WTC11 (cell line): Measurements from ENCODE around the gene B3GAT1. TPM values are rescaled to one million over a fixed set of nuclear protein-coding genes. Genes with fewer than 3 reads are reported as not detected.

Source experiments
- ATAC-seq: fragments of 200-7000 bp; cut with Tn5 transposase; 2 replicates; pipeline ENCODE4 v1.10.0; 2021; ENCODE audit warnings: mild to moderate bottlenecking, moderate library complexity
- CTCF ChIA-PET: fragments of 300-600 bp; sonication (Branson Sonifier 250); formaldehyde crosslinking; loops from one replicate; lab custom pipeline; 2021; ENCODE audit warnings: antibody characterized with exemption; lab: Charles Lee
- POLR2A ChIA-PET: fragments of 350-600 bp; sonication (Branson Sonifier 250); formaldehyde crosslinking; loops from one replicate; lab custom pipeline; 2021; ENCODE audit warnings: antibody characterized with exemption; lab: Charles Lee
- DNase-seq: peaks from one replicate; pipeline ENCODE4 v3.0.0; 2021; ENCODE audit warnings: low spot score
- H3K27ac Mint-ChIP-seq: 2 replicates; pipeline ENCODE4 v1.8.0; 2021; ENCODE audit warnings: mixed read lengths
- H3K27me3 Mint-ChIP-seq: 2 replicates; pipeline ENCODE4 v1.8.0; 2021; ENCODE audit warnings: low read depth, mild to moderate bottlenecking, moderate library complexity, mixed read lengths
- H3K36me3 Mint-ChIP-seq: 2 replicates; pipeline ENCODE4 v1.8.0; 2021; ENCODE audit warnings: mixed read lengths
- H3K4me1 Mint-ChIP-seq: 2 replicates; pipeline ENCODE4 v1.8.0; 2022; ENCODE audit warnings: mixed read lengths
- H3K4me3 Mint-ChIP-seq: 2 replicates; pipeline ENCODE4 v1.8.0; 2021; ENCODE audit warnings: mild to moderate bottlenecking, moderate library complexity, mixed read lengths
- H3K9me3 Mint-ChIP-seq: 2 replicates; pipeline ENCODE4 v1.8.0; 2021; ENCODE audit warnings: mixed read lengths
- AFF4 ChIP-seq: sonication (generic); formaldehyde crosslinking; IDR thresholded peaks from 2 replicates; pipeline ENCODE4 v1.8.1; 2023; ENCODE audit warnings: mild to moderate bottlenecking, missing genetic modification reagents, borderline replicate concordance
- ATF1 ChIP-seq: sonication (generic); formaldehyde crosslinking; IDR thresholded peaks from 2 replicates; pipeline ENCODE4 v1.8.1; 2023; ENCODE audit warnings: mild to moderate bottlenecking, moderate library complexity, missing genetic modification reagents
- ATF6 ChIP-seq: sonication (generic); formaldehyde crosslinking; IDR thresholded peaks from 2 replicates; pipeline ENCODE4 v1.8.1; 2023; ENCODE audit warnings: mild to moderate bottlenecking, missing genetic modification reagents
- CBFB ChIP-seq: sonication (generic); formaldehyde crosslinking; IDR thresholded peaks from 2 replicates; pipeline ENCODE4 v1.8.1; 2022; ENCODE audit warnings: mild to moderate bottlenecking, low read depth, missing genetic modification reagents
- CREB1 ChIP-seq: sonication (generic); formaldehyde crosslinking; IDR thresholded peaks from 2 replicates; pipeline ENCODE4 v1.8.0; 2023; ENCODE audit warnings: mild to moderate bottlenecking, missing genetic modification reagents
- E2F1 ChIP-seq: sonication (generic); formaldehyde crosslinking; IDR thresholded peaks from 2 replicates; pipeline ENCODE4 v1.8.0; 2022; ENCODE audit warnings: mild to moderate bottlenecking, missing genetic modification reagents
- FOXP4 ChIP-seq: sonication (generic); formaldehyde crosslinking; IDR thresholded peaks from 2 replicates; pipeline ENCODE4 v1.8.0; 2022; ENCODE audit warnings: mild to moderate bottlenecking, missing genetic modification reagents
- GABPB1 ChIP-seq: sonication (generic); formaldehyde crosslinking; IDR thresholded peaks from 2 replicates; pipeline ENCODE4 v1.8.1; 2023; ENCODE audit warnings: mild to moderate bottlenecking, missing genetic modification reagents
- KAT7 ChIP-seq: sonication (generic); formaldehyde crosslinking; IDR thresholded peaks from 2 replicates; pipeline ENCODE4 v1.8.1; 2023; ENCODE audit warnings: missing genetic modification reagents, mild to moderate bottlenecking, borderline replicate concordance
- MYBL2 ChIP-seq: sonication (generic); formaldehyde crosslinking; IDR thresholded peaks from 2 replicates; pipeline ENCODE4 v1.8.1; 2023; ENCODE audit warnings: mild to moderate bottlenecking, moderate library complexity, missing genetic modification reagents
- NFATC4 ChIP-seq: fragments of 250-450 bp; sonication (Bioruptor Pico); IDR thresholded peaks from 2 replicates; pipeline ENCODE4 v1.9.0; 2021; ENCODE audit warnings: mild to moderate bottlenecking
- NR2C2 ChIP-seq: sonication (generic); formaldehyde crosslinking; IDR thresholded peaks from 2 replicates; pipeline ENCODE4 v1.8.0; 2022; ENCODE audit warnings: mild to moderate bottlenecking, missing genetic modification reagents
- NR3C1 ChIP-seq: sonication (generic); formaldehyde crosslinking; conservative IDR thresholded peaks from 2 replicates; pipeline ENCODE4 v1.8.1; 2023; ENCODE audit warnings: low read depth, mild to moderate bottlenecking, missing genetic modification reagents
- SMAD3 ChIP-seq: sonication (generic); formaldehyde crosslinking; IDR thresholded peaks from 2 replicates; pipeline ENCODE4 v1.8.0; 2022; ENCODE audit warnings: missing genetic modification reagents, mild to moderate bottlenecking, borderline replicate concordance
- SP1 ChIP-seq: sonication (generic); formaldehyde crosslinking; conservative IDR thresholded peaks from 2 replicates; pipeline ENCODE4 v1.8.1; 2022; ENCODE audit warnings: missing genetic modification reagents
- USF1 ChIP-seq: sonication (generic); formaldehyde crosslinking; IDR thresholded peaks from 2 replicates; pipeline ENCODE4 v1.8.0; 2022; ENCODE audit warnings: mild to moderate bottlenecking, missing genetic modification reagents
- USF2 ChIP-seq: sonication (generic); formaldehyde crosslinking; IDR thresholded peaks from 2 replicates; pipeline ENCODE4 v1.8.1; 2023; ENCODE audit warnings: mild to moderate bottlenecking, missing genetic modification reagents, moderate library complexity
- ZNF219 ChIP-seq: sonication (generic); formaldehyde crosslinking; IDR thresholded peaks from 2 replicates; pipeline ENCODE4 v1.8.0; 2023; ENCODE audit warnings: missing genetic modification reagents, mild to moderate bottlenecking, borderline replicate concordance
- ZNF263 ChIP-seq: sonication (generic); formaldehyde crosslinking; IDR thresholded peaks from 2 replicates; pipeline ENCODE4 v1.8.1; 2022; ENCODE audit warnings: low read depth, mild to moderate bottlenecking, moderate library complexity, missing genetic modification reagents
- ZNF281 ChIP-seq: sonication (generic); formaldehyde crosslinking; IDR thresholded peaks from 2 replicates; pipeline ENCODE4 v1.8.0; 2023; ENCODE audit warnings: mild to moderate bottlenecking, missing genetic modification reagents
- ZNF423 ChIP-seq: fragments of 250-450 bp; sonication (Bioruptor Pico); IDR thresholded peaks from 2 replicates; pipeline ENCODE4 v2.1.2; 2022; ENCODE audit warnings: mild to moderate bottlenecking, moderate library complexity
- ZNF671 ChIP-seq: fragments of 250-450 bp; sonication (Bioruptor Pico); IDR thresholded peaks from 2 replicates; pipeline ENCODE4 v1.8.0; 2021; ENCODE audit warnings: mild to moderate bottlenecking
- total RNA-seq: library from RNA; stranded (reverse); gene quantifications from 3 replicates; pipeline ENCODE4 v1.2.3, GENCODE V29; 2021

B3GAT1 gene
- total RNA-seq, 1 experiment from 2014 or later: 30.0 TPM

- TF ChIP-seq AFF4 (CRISPR knock-in tag) (no peak), MYBL2 (CRISPR knock-in tag) (no peak), SMAD3 (CRISPR knock-in tag) (no peak), SP1 (CRISPR knock-in tag) (no peak), KAT7 (CRISPR knock-in tag) (no peak), NR2C2 (CRISPR knock-in tag) (no peak)
Measured at GRCh38 chr11:134406264-134407185, 5.5 kb downstream of the B3GAT1 start (continued).

- H3K4me1 Mint-ChIP-seq: peaks cover 35% of the 10 kb centered on the region
- ATAC-seq (no peak), DNase-seq (no peak)
- CTCF ChIA-PET: no interaction called here
- H3K27me3 Mint-ChIP-seq: no peaks in the 10 kb centered on the region; the same call in 1 of the 2 replicates
- POLR2A ChIA-PET: no interaction called here
- no peak overlapping the region for H3K4me3 Mint-ChIP-seq
- H3K36me3 Mint-ChIP-seq: peaks cover 5% of the 10 kb centered on the region
- peaks cover 5% of the 10 kb centered on the region for H3K9me3 Mint-ChIP-seq
- peak overlapping the region; percentile 76; the same call in 1 of the 2 replicates for H3K27ac Mint-ChIP-seq
- TF ChIP-seq E2F1 (CRISPR knock-in tag): no peak
- no peak for TF ChIP-seq NR3C1
- no peak for TF ChIP-seq USF1
- no peak for TF ChIP-seq ZNF263 (CRISPR knock-in tag)
- no peak for TF ChIP-seq ATF1 (CRISPR knock-in tag)
- TF ChIP-seq ZNF423 (CRISPR knock-in tag): no peak
- no peak for TF ChIP-seq ZNF281 (CRISPR knock-in tag)
- TF ChIP-seq USF2 (CRISPR knock-in tag): no peak
- TF ChIP-seq ATF6 (CRISPR knock-in tag): no peak
- TF ChIP-seq FOXP4 (CRISPR knock-in tag): no peak
- no peak for TF ChIP-seq ZNF671
- TF ChIP-seq NFATC4 (CRISPR knock-in tag): no peak
- TF ChIP-seq CREB1 (CRISPR knock-in tag): no peak
- no peak for TF ChIP-seq GABPB1
- TF ChIP-seq ZNF219 (CRISPR knock-in tag): no peak
- no peak for TF ChIP-seq CBFB (CRISPR knock-in tag)
Measured at GRCh38 chr11:134405841-134406240, 6.2 kb downstream of the B3GAT1 start.
